HG02623 (cell line): ENCODE measurements around the gene MAST1.
"Not testable (repeated sequence)": the region's sequence is repeated elsewhere in the genome, so short reads cannot be mapped to it uniquely, and the experiment has no call there.

Experiments used
- ATAC-seq: cut with Tn5 transposase; IDR thresholded peaks from one replicate; pipeline ENCODE4 v1.9.1; 2021; ENCODE audit warnings: moderate library complexity; ENCODE audit not compliant: unreplicated experiment

Gene MAST1

GRCh38 chr19:12888006-12888603, 49.8 kb downstream of the MAST1 start:
- no peak for ATAC-seq

DNA sequence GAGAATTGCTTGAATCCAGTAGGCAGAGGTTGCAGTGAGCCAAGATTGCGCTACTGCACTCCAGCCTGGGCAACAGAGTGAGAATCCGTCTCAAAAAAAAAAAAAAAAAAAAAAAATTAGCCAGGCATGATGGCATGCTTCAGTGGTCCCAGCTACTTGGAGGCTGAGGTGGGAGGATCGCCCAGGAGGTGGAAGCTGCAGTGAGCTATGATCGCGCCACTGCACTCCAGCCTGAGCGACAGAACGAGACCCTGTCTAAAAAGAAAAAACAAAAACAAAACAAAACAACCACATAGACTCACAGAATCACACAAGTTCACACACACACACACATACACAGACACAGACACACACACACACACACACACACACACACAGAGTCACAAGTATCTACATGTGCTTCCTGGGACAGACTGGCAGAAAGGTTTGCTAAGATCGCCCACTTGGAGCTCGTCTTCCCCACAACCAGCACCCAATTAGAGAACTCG, 52.0 kb downstream of the MAST1 start:
- not testable (repeated sequence) for ATAC-seq

GRCh38 chr19:12890787-12891552, 52.7 kb downstream of the MAST1 start, which contains the start of gene GCDH:
TSS of gene GCDH (plus strand) at chr19:12891160. CDS start at chr19:12891305, 145 bp downstream.
- ATAC-seq: peak; percentile 86

DNA sequence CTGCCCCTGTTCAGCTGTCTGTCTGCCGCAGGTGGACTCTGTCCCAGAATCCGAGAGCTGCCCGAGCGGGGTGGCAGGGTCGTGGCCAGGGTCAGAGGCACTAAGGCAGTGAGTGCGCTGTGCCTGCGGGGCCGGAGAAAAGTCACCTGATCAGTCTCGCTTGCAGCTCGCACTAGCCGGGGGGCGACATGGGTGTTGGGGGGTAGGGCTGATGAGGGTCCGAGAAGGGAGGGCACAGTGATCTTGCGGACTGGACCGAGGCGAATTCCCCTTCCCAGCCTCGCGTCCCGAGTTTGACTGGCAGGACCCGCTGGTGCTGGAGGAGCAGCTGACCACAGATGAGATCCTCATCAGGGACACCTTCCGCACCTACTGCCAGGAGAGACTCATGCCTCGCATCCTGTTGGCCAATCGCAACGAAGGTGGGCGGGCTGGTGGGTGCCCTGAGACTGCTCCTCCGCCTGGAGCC, 53.3 kb downstream of the MAST1 start:
- ATAC-seq: no peak

- ATAC-seq: no peak
Measured at GRCh38 chr19:12893582-12893981, 55.3 kb downstream of the MAST1 start.

- no peak for ATAC-seq
Measured at GRCh38 chr19:12896460-12896859, 58.1 kb downstream of the MAST1 start.

DNA sequence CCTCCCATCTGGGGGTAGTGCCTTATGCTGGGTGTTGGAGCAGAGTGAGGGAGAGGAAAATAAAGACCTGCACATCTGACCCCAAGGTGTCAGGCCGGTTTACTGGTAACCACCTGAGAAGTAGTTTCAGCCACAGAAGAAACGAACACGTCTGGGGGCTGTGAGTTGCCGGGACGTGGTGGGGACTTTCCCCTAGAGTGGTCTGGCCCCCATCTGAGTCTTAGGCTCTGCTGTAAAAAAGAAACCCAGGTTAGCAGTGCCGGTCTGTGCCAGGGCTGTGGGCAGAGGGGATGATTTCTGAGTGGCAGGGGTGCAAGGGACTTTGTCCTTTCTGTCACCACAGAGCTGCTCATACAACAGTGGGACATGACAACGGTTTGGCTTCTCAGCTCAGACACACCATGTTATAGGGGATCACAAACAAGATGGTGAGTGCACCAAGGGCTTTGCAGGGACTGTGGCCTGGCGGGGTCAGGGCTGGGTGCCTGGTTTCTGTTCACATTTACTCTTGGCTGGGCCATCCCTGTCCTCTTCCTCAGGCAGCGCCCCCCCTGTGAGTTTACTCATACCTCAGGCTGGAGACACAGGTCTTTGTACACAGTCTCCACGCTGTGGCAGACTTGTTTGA, 61.7 kb downstream of the MAST1 start:
- peak; percentile 72 for ATAC-seq

DNA sequence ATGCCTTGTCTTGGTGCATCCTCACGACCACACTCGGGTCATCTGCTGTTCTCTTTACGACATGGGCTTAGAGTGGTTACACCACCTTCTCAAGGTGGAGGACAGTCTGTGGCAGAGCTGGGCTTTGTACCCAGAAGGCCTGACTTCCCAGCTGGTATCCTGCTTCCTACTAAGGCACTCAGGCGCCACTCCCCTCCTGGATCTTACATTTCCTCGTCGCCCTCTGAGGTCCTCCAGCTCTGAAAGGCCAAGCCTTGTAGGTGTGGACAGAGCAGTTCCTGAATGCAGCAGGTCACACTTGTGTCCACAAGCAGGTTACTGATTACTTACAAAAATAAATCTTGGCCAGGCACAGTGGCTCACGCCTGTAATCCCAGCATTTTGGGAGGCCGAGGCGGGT, 68.9 kb downstream of the MAST1 start:
- ATAC-seq: no peak

DNA sequence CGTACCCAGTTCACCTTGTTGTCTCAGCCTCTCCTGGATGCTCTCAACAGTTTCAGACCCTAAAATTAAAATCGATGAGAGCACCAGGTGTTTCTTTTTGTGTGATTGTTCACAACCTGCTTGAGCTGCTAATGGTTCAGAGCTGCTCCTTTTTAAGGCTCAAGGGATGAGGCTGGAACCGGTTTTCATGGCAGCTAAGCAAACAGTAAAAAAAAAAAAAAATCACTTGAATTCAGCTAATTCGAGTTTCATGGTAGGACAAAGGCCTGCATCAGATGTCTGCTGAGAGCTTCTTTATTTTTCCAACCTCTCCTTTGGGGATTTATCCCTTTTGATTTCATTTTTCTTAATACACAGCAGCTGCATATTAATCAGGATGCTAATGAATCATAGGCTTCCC, 74.3 kb downstream of the MAST1 start:
- no peak for ATAC-seq

GRCh38 chr19:12913011-12913561, 74.8 kb downstream of the MAST1 start:
- no peak for ATAC-seq

GRCh38 chr19:12913851-12914690, 75.8 kb downstream of the MAST1 start:
- no peak for ATAC-seq

GRCh38 chr19:12915860-12916259, 77.5 kb downstream of the MAST1 start:
- ATAC-seq: not testable (repeated sequence)

- ATAC-seq: no peak
Measured at GRCh38 chr19:12918253-12918652, 79.9 kb downstream of the MAST1 start.

DNA sequence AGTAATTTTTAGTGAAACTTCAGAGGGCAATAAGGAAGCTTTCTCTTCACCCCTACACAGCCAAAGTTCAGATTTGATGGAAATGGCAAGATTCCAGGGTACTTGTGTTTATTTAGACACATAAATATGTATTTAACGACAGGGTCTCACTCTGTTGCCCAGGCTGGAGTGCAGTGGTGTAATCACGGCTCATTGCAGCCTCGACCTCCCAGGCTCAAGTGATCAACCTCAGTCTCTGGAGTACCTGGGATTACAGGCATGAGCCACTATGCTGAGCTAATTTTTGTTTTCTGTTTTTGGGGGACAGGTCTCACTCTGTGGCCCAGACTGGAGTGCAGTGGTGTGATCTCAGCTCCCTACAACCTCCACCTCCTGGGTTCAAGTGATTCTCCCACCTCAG, 82.7 kb downstream of the MAST1 start:
- ATAC-seq: no peak

DNA sequence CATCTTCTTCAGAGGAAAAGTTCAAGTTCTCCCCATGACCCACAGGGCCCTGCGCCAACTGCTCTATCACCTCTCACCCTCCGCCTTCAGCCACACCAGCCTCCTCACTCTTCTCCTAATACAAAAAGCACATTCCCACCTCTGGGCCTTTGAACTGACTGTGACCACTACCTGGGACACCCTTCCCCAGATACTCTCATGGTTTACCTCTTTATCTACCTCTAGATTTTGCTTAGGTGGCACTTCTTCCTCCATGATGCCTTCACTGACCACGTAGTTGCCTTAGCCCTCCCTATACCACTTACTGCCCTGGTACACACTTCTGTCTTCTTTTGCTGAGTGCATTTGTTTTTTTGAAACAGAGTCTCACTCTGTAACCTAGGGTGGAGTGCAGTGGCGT, 84.6 kb downstream of the MAST1 start:
- ATAC-seq: no peak
